ENCODE results near the gene PARVB. TPM values are rescaled to one million over a fixed set of nuclear protein-coding genes. Genes with fewer than 3 reads are reported as not detected.
"Not testable (repeated sequence)": the region's sequence is repeated elsewhere in the genome, so short reads cannot be mapped to it uniquely, and the experiment has no call there.

Gene PARVB
- total RNA-seq, 1 donor from 2014 or later, result 12.7 TPM

DNA sequence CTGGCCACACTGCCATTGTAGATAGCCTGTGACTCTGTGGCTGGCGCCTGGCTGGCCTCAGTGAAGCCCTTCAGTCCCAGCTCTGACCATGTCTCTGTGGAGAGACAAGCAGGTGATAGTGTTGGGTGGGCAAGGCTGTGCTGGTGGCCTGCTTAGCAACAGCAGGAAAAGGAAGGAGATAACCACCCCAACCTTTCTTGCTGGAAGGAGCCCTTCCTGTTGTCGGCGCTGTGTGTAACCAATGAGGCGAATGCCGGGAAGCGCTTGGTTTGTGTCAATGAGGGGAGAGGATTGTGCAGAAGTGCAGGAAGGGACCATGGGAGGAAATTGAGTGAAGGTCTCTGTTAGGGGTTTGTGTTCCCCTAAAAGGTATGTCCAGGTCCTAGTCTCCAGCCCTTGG lies 27.3 kb downstream of the PARVB start:
- Histone ChIP-seq H3F3A (ENCODE audit: low read depth) (no peaks in the 10 kb centered on the region), H3K9ac (no peak overlapping the region), H3K4me2 (no peak overlapping the region), H3K9me3 (ENCODE audit: low read depth) (no peaks in the 10 kb centered on the region), H3K27me3 (no peaks in the 10 kb centered on the region), H3K79me2 (ENCODE audit: low read depth) (no peaks in the 10 kb centered on the region), H3K4me1 (peaks cover 15% of the 10 kb centered on the region), H4K20me1 (ENCODE audit: low read depth) (no peaks in the 10 kb centered on the region), H3K4me3 (no peak overlapping the region), H2AFZ (replicated peaks) (no peak overlapping the region), H3K27ac (no peak overlapping the region), H3K36me3 (no peaks in the 10 kb centered on the region)
- H3K9me3 Mint-ChIP-seq, result no peaks in the 10 kb centered on the region
- TF ChIP-seq EZH2 (IDR thresholded peaks at IDR 0.05) (no peak), EZH2phosphoT487 (IDR thresholded peaks at IDR 0.05) (no peak)
- TF ChIP-seq, protein P1, sequence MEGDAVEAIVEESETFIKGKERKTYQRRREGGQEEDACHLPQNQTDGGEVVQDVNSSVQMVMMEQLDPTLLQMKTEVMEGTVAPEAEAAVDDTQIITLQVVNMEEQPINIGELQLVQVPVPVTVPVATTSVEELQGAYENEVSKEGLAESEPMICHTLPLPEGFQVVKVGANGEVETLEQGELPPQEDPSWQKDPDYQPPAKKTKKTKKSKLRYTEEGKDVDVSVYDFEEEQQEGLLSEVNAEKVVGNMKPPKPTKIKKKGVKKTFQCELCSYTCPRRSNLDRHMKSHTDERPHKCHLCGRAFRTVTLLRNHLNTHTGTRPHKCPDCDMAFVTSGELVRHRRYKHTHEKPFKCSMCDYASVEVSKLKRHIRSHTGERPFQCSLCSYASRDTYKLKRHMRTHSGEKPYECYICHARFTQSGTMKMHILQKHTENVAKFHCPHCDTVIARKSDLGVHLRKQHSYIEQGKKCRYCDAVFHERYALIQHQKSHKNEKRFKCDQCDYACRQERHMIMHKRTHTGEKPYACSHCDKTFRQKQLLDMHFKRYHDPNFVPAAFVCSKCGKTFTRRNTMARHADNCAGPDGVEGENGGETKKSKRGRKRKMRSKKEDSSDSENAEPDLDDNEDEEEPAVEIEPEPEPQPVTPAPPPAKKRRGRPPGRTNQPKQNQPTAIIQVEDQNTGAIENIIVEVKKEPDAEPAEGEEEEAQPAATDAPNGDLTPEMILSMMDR (IDR thresholded peaks at IDR 0.05), result no peak
- H3K27ac Mint-ChIP-seq, result peak overlapping the region; percentile 95
- H3K36me3 Mint-ChIP-seq, result no peaks in the 10 kb centered on the region
- peaks cover 64% of the 10 kb centered on the region for H3K4me1 Mint-ChIP-seq
- no peak for DNase-seq (ENCODE audit: low spot score)
- peaks cover 23% of the 10 kb centered on the region for H3K27me3 Mint-ChIP-seq (ENCODE audit: insufficient read depth, low read depth)
- peak overlapping the region; percentile 61 for H3K4me3 Mint-ChIP-seq

DNA sequence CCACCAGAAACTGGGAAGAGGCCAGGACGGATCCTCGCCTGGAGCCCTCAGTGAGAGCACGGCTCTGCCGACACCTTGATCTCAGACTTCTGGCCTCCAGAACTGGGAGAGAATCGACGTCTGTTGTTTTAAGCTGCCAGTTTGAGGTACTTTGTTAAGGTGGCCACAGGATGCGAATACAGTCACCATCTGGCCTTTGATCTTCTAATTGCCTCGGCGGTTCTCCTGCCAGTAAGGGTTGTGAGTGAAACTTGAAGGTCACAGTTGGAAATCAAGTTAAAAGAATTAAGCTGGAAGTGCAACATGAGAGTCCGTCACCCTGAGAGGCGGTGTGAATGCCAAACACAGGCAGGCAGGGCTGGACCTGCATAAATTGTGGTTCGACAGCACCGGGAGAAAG lies 27.9 kb downstream of the PARVB start:
- no peaks in the 10 kb centered on the region for H3K9me3 Mint-ChIP-seq
- peaks cover 24% of the 10 kb centered on the region for H3K27me3 Mint-ChIP-seq (ENCODE audit: insufficient read depth, low read depth)
- H3K27ac Mint-ChIP-seq, result peak overlapping the region; percentile 4
- no peaks in the 10 kb centered on the region for H3K36me3 Mint-ChIP-seq
- H3K4me1 Mint-ChIP-seq, result peaks cover 60% of the 10 kb centered on the region
- Histone ChIP-seq H2AFZ (replicated peaks) (no peak overlapping the region), H3K4me3 (no peak overlapping the region), H3K9ac (no peak overlapping the region), H4K20me1 (ENCODE audit: low read depth) (no peaks in the 10 kb centered on the region), H3K36me3 (no peaks in the 10 kb centered on the region), H3K27ac (no peak overlapping the region), H3K4me2 (no peak overlapping the region), H3K9me3 (ENCODE audit: low read depth) (no peaks in the 10 kb centered on the region), H3K79me2 (ENCODE audit: low read depth) (no peaks in the 10 kb centered on the region), H3K27me3 (no peaks in the 10 kb centered on the region), H3F3A (ENCODE audit: low read depth) (no peaks in the 10 kb centered on the region), H3K4me1 (peaks cover 10% of the 10 kb centered on the region)
- no peak for TF ChIP-seq EZH2 (IDR thresholded peaks at IDR 0.05)
- TF ChIP-seq, protein P1 (IDR thresholded peaks at IDR 0.05), result no peak
- no peak for TF ChIP-seq EZH2phosphoT487 (IDR thresholded peaks at IDR 0.05)
- peak overlapping the region; percentile 60 for H3K4me3 Mint-ChIP-seq
- no peak for DNase-seq (ENCODE audit: low spot score)

GRCh38 chr22:44055805-44056204 lies 31.7 kb downstream of the PARVB start:
- Histone ChIP-seq H3K4me3 (no peak overlapping the region), H2AFZ (replicated peaks) (no peak overlapping the region)

DNA sequence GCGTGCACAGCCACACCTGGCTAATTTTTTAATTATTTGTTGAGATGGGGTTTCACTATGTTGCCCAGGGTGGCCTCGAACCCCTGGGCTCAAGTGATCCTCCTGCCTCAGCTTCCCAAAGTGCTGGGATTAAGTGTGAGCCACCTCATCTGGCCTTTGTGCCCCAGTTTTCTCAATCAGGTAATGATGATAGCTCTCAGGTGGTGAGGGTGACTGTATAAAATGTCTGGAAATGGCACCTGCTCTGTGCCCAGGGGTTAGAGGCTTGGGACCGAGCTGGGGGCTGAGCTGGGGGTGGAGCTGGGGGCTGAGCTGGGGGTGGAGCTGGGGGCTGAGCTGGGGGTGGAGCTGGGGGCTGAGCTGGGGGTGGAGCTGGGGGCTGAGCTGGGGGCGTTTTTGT lies 32.5 kb downstream of the PARVB start:
- H4K20me1 ChIP-seq (ENCODE audit: low read depth); H3K27ac Mint-ChIP-seq; H3K27me3 Mint-ChIP-seq (ENCODE audit: insufficient read depth, low read depth); H3K36me3 Mint-ChIP-seq; H3K4me3 Mint-ChIP-seq; DNase-seq (ENCODE audit: low spot score); H3K4me1 ChIP-seq; H2AFZ ChIP-seq (replicated peaks); H3K27me3 ChIP-seq; H3K36me3 ChIP-seq; H3K9me3 ChIP-seq (ENCODE audit: low read depth); H3K27ac ChIP-seq; H3K9ac ChIP-seq; H3K79me2 ChIP-seq (ENCODE audit: low read depth); H3K9me3 Mint-ChIP-seq; H3K4me3 ChIP-seq; H3F3A ChIP-seq (ENCODE audit: low read depth); H3K4me2 ChIP-seq: not testable (repeated sequence)
- peaks cover 33% of the 10 kb centered on the region for H3K4me1 Mint-ChIP-seq

More at GRCh38 chr22:44055805-44056204, 31.7 kb downstream of the PARVB start:
- Histone ChIP-seq H3K9me3 (ENCODE audit: low read depth) (no peaks in the 10 kb centered on the region), H3K79me2 (ENCODE audit: low read depth) (no peaks in the 10 kb centered on the region), H3K4me1 (peaks cover 4% of the 10 kb centered on the region), H3K9ac (no peak overlapping the region), H3K4me2 (no peak overlapping the region), H3F3A (ENCODE audit: low read depth) (no peaks in the 10 kb centered on the region), H3K36me3 (no peaks in the 10 kb centered on the region), H3K27ac (no peak overlapping the region), H4K20me1 (ENCODE audit: low read depth) (no peaks in the 10 kb centered on the region), H3K27me3 (no peaks in the 10 kb centered on the region)
- no peak overlapping the region for H3K4me3 Mint-ChIP-seq
- no peaks in the 10 kb centered on the region for H3K36me3 Mint-ChIP-seq
- no peaks in the 10 kb centered on the region for H3K9me3 Mint-ChIP-seq
- no peak for TF ChIP-seq EZH2 (IDR thresholded peaks at IDR 0.05)
- TF ChIP-seq, protein P1 (IDR thresholded peaks at IDR 0.05), result no peak
- TF ChIP-seq EZH2phosphoT487 (IDR thresholded peaks at IDR 0.05), result no peak
- peaks cover 15% of the 10 kb centered on the region for H3K27me3 Mint-ChIP-seq (ENCODE audit: insufficient read depth, low read depth)
- no peak overlapping the region for H3K27ac Mint-ChIP-seq
- DNase-seq (ENCODE audit: low spot score), result no peak
- H3K4me1 Mint-ChIP-seq, result peaks cover 41% of the 10 kb centered on the region

All from neural progenitor cell (in vitro differentiated cells).